Activated CD8-positive, alpha-beta memory T cell treated with anti-CD3 and anti-CD28 coated beads, Interleukin-2, amount 50 U/mL, for 24 hours (primary cell): ENCODE results near the gene CDRT4.
"Not testable (repeated sequence)": the region's sequence is repeated elsewhere in the genome, so short reads cannot be mapped to it uniquely, and the experiment has no call there.

Experiments used
- DNase-seq: peaks from one replicate; pipeline ENCODE4 v3.0.0-alpha.2; 2020; ENCODE audit errors: extremely low read depth

The CDRT4 gene

GRCh38 chr17:15467592-15467991 lies at the start of gene CDRT4:
Gene CDRT4, minus strand, starts transcription at chr17:15467621. Its CDS starts 27,383 bp downstream, at chr17:15440238.
- DNase-seq, result no peak

- DNase-seq, result no peak
These were observed 48.7 kb upstream of the CDRT4 start for GRCh38 chr17:15516150-15516549.

GRCh38 chr17:15514469-15514868 lies 47.0 kb upstream of the CDRT4 start:
- DNase-seq, result no peak

- DNase-seq, result no peak
These were observed 46.5 kb upstream of the CDRT4 start for GRCh38 chr17:15513856-15514459.

GRCh38 chr17:15513058-15513791 lies 45.8 kb upstream of the CDRT4 start:
- DNase-seq, result no peak

GRCh38 chr17:15512071-15512709 lies 44.8 kb upstream of the CDRT4 start:
- DNase-seq, result no peak

GRCh38 chr17:15511142-15511541 lies 43.7 kb upstream of the CDRT4 start:
- DNase-seq, result no peak

GRCh38 chr17:15510361-15510760 lies 42.9 kb upstream of the CDRT4 start:
- DNase-seq, result no peak

- no peak for DNase-seq
These were observed 41.7 kb upstream of the CDRT4 start for GRCh38 chr17:15509095-15509494.

- no peak for DNase-seq
These were observed 41.0 kb upstream of the CDRT4 start for GRCh38 chr17:15508466-15508865.

- DNase-seq, result no peak
These were observed 40.5 kb upstream of the CDRT4 start for GRCh38 chr17:15507896-15508295.

GRCh38 chr17:15507001-15507400 lies 39.6 kb upstream of the CDRT4 start:
- DNase-seq, result no peak

- not testable (repeated sequence) for DNase-seq
These were observed 38.3 kb upstream of the CDRT4 start for GRCh38 chr17:15505708-15506107.

GRCh38 chr17:15503731-15504130 lies 36.3 kb upstream of the CDRT4 start:
- no peak for DNase-seq

GRCh38 chr17:15502369-15503112 lies 35.1 kb upstream of the CDRT4 start:
- DNase-seq, result peak; percentile 34

GRCh38 chr17:15501793-15502192 lies 34.4 kb upstream of the CDRT4 start:
- DNase-seq, result no peak

GRCh38 chr17:15501282-15501681 lies 33.9 kb upstream of the CDRT4 start:
- no peak for DNase-seq

- no peak for DNase-seq
These were observed 30.7 kb upstream of the CDRT4 start for GRCh38 chr17:15498107-15498506.

GRCh38 chr17:15496735-15497670 lies 29.6 kb upstream of the CDRT4 start:
- DNase-seq, result no peak

- no peak for DNase-seq
These were observed 27.4 kb upstream of the CDRT4 start for GRCh38 chr17:15494821-15495220.

GRCh38 chr17:15493693-15494035 lies 26.2 kb upstream of the CDRT4 start:
- DNase-seq, result no peak
